ENCODE data around the gene IGDCC3.

Gene IGDCC3

DNA sequence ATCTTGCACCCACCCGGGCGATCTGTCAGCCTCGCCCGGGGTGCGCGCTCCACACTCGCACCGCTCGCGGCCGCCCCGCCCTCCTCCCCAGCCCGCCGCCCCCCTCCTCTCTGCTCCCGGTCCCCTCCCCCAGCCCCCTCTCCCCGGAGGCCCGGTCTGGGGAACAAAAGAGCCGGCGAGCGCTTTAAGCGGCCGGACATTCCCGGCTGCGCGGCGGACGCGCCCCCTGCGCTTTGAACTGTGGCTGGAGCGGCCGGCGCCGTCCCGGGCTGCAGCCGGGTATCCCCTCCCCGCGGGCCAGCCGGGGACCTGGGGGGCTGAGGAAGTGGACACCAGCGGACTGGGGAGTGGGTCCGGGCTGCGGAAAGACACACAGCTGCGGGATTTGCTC lies at the start of gene IGDCC3:
IGDCC3 (minus strand) TSS at position 27 of the 391 bp plus-strand sequence. CDS start 214 bp downstream, outside the sequence.
- Histone ChIP-seq H3K36me3 (ENCODE audit: insufficient read depth, insufficient read length, low read length) (peaks cover 37% of the 10 kb centered on the region), H3K4me1 (ENCODE audit: insufficient read depth, insufficient read length) (peaks cover 23% of the 10 kb centered on the region), H3K27me3 (ENCODE audit: insufficient read depth, insufficient read length) (no peaks in the 10 kb centered on the region), H3K9me3 (ENCODE audit: insufficient read depth, low read length) (no peaks in the 10 kb centered on the region), H3K4me3 (ENCODE audit: insufficient read length, low read depth) (peak within 1 kb of the TSS; percentile 80), H3K9ac (ENCODE audit: insufficient read length, low read depth) (peak within 1 kb of the TSS; percentile 99)
- TF ChIP-seq YY1 (IDR thresholded peaks at IDR 0.05; ENCODE audit: insufficient read depth, insufficient read length) (no peak), ZNF274 (IDR thresholded peaks at IDR 0.05; ENCODE audit: low read depth, low read length) (no peak), SUZ12 (IDR thresholded peaks at IDR 0.05; ENCODE audit: extremely low read depth, insufficient read depth, insufficient read length) (no peak)
- DNase-seq (ENCODE audit: low read depth, low spot score): peak; percentile 81

DNA sequence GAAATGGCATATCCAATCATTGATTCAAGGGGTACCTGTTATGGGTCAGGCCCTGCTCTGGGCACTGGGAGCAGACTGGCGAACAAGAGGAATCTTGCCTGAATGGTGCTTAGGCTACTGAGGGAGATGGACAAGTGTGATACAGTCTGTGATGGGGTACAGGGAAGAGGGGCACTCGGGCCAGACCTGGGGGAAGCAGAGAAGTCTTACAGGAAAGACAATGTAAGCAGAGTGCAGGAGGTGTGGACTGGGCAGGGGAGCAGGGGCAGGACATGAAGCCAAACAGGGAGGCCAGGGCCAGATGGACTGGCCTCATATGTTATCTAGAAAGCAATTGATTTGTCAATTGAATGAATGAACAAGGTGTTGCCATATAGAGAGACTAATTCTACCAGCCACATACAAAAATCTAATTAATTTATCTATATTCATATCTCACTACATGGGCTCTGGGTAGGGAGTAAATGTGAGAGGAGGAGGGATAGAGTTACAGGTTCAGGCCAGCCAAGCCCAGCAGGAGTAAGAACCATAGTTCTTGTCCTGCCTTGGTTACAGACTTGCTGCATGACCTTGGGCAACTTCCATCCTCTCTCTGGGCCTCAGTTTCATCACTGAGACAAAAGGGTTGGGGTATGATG lies 48.5 kb upstream of the IGDCC3 start:
- Histone ChIP-seq H3K36me3 (ENCODE audit: insufficient read depth, insufficient read length, low read length) (no peaks in the 10 kb centered on the region), H3K4me1 (ENCODE audit: insufficient read depth, insufficient read length) (peaks cover 4% of the 10 kb centered on the region), H3K4me3 (ENCODE audit: insufficient read length, low read depth) (no peak overlapping the region), H3K9ac (ENCODE audit: insufficient read length, low read depth) (no peak overlapping the region), H3K9me3 (ENCODE audit: insufficient read depth, low read length) (no peaks in the 10 kb centered on the region), H3K27me3 (ENCODE audit: insufficient read depth, insufficient read length) (peaks cover 6% of the 10 kb centered on the region)
- DNase-seq (ENCODE audit: low read depth, low spot score): no peak
- TF ChIP-seq YY1 (IDR thresholded peaks at IDR 0.05; ENCODE audit: insufficient read depth, insufficient read length): no peak
- no peak for TF ChIP-seq SUZ12 (IDR thresholded peaks at IDR 0.05; ENCODE audit: extremely low read depth, insufficient read depth, insufficient read length)
- TF ChIP-seq ZNF274 (IDR thresholded peaks at IDR 0.05; ENCODE audit: low read depth, low read length): no peak

GRCh38 chr15:65424683-65425082 lies 46.9 kb upstream of the IGDCC3 start:
- Histone ChIP-seq H3K27me3 (ENCODE audit: insufficient read depth, insufficient read length) (peaks cover 6% of the 10 kb centered on the region), H3K9ac (ENCODE audit: insufficient read length, low read depth) (no peak overlapping the region), H3K4me3 (ENCODE audit: insufficient read length, low read depth) (no peak overlapping the region), H3K4me1 (ENCODE audit: insufficient read depth, insufficient read length) (peaks cover 10% of the 10 kb centered on the region), H3K36me3 (ENCODE audit: insufficient read depth, insufficient read length, low read length) (no peaks in the 10 kb centered on the region), H3K9me3 (ENCODE audit: insufficient read depth, low read length) (no peaks in the 10 kb centered on the region)
- DNase-seq (ENCODE audit: low read depth, low spot score): no peak
- TF ChIP-seq YY1 (IDR thresholded peaks at IDR 0.05; ENCODE audit: insufficient read depth, insufficient read length) (no peak), ZNF274 (IDR thresholded peaks at IDR 0.05; ENCODE audit: low read depth, low read length) (no peak), SUZ12 (IDR thresholded peaks at IDR 0.05; ENCODE audit: extremely low read depth, insufficient read depth, insufficient read length) (no peak)

GRCh38 chr15:65423976-65424679 lies 46.3 kb upstream of the IGDCC3 start:
- no peak overlapping the region for H3K4me3 ChIP-seq (ENCODE audit: insufficient read length, low read depth)
- TF ChIP-seq ZNF274 (IDR thresholded peaks at IDR 0.05; ENCODE audit: low read depth, low read length) (no peak), YY1 (IDR thresholded peaks at IDR 0.05; ENCODE audit: insufficient read depth, insufficient read length) (no peak), SUZ12 (IDR thresholded peaks at IDR 0.05; ENCODE audit: extremely low read depth, insufficient read depth, insufficient read length) (no peak)

DNA sequence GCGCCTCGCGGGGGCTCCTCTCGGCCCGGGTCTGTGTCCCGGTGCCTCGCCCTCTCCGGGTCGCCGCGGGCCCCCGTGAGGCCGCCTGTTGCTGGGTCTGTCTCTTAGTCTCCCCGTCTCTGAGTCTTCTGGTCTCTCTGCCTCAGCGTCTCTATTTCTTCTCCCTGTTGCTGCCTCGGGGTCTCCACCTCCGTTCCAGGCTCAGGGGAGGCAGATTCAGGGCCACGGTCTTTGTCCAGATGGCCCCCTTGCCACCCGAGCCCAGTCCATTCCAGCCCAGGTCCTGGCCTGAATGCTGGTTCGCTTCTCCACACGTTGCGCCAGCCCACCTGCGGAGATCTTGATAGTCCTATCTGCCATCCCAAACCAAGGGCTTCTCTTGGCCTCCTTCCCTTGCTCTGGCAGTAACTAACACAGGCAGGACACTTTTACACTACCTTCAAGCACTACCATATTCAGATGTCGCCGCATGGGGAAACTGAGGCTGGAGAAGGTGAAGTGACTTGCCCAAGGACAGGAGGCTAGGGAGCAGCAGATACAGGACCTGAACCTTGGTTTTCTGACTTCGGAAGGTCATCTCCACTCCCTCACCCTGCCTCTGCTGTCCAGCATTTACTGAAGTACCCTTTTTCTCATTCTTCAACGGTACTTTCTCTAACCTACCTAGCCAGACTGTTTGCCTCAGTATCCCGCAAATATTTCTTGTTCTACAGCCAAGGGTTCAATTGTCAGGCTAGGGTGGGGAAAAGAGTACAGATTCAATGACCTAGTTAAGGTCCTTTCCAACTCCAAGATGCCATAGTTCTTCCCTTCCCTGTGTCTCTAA lies 45.6 kb upstream of the IGDCC3 start:
- no peak for DNase-seq (ENCODE audit: low read depth, low spot score)
- Histone ChIP-seq H3K27me3 (ENCODE audit: insufficient read depth, insufficient read length) (peaks cover 6% of the 10 kb centered on the region), H3K36me3 (ENCODE audit: insufficient read depth, insufficient read length, low read length) (no peaks in the 10 kb centered on the region), H3K9me3 (ENCODE audit: insufficient read depth, low read length) (no peaks in the 10 kb centered on the region), H3K4me1 (ENCODE audit: insufficient read depth, insufficient read length) (peaks cover 16% of the 10 kb centered on the region), H3K4me3 (ENCODE audit: insufficient read length, low read depth) (peak overlapping the region; percentile 62), H3K9ac (ENCODE audit: insufficient read length, low read depth) (peak overlapping the region; percentile 89)
- TF ChIP-seq ZNF274 (IDR thresholded peaks at IDR 0.05; ENCODE audit: low read depth, low read length) (no peak), SUZ12 (IDR thresholded peaks at IDR 0.05; ENCODE audit: extremely low read depth, insufficient read depth, insufficient read length) (no peak), YY1 (IDR thresholded peaks at IDR 0.05; ENCODE audit: insufficient read depth, insufficient read length) (no peak)

More at GRCh38 chr15:65423976-65424679, 46.3 kb upstream of the IGDCC3 start:
- peaks cover 6% of the 10 kb centered on the region for H3K27me3 ChIP-seq (ENCODE audit: insufficient read depth, insufficient read length)
- H3K9ac ChIP-seq (ENCODE audit: insufficient read length, low read depth): no peak overlapping the region
- DNase-seq (ENCODE audit: low read depth, low spot score): no peak
- no peaks in the 10 kb centered on the region for H3K36me3 ChIP-seq (ENCODE audit: insufficient read depth, insufficient read length, low read length)
- H3K4me1 ChIP-seq (ENCODE audit: insufficient read depth, insufficient read length): peaks cover 11% of the 10 kb centered on the region
- no peaks in the 10 kb centered on the region for H3K9me3 ChIP-seq (ENCODE audit: insufficient read depth, low read length)

- H3K4me3 ChIP-seq (ENCODE audit: insufficient read length, low read depth): peak overlapping the region; percentile 81
- peak overlapping the region; percentile 93 for H3K9ac ChIP-seq (ENCODE audit: insufficient read length, low read depth)
- peaks cover 6% of the 10 kb centered on the region for H3K27me3 ChIP-seq (ENCODE audit: insufficient read depth, insufficient read length)
- H3K36me3 ChIP-seq (ENCODE audit: insufficient read depth, insufficient read length, low read length): no peaks in the 10 kb centered on the region
- no peak for TF ChIP-seq YY1 (IDR thresholded peaks at IDR 0.05; ENCODE audit: insufficient read depth, insufficient read length)
- TF ChIP-seq ZNF274 (IDR thresholded peaks at IDR 0.05; ENCODE audit: low read depth, low read length): no peak
- TF ChIP-seq SUZ12 (IDR thresholded peaks at IDR 0.05; ENCODE audit: extremely low read depth, insufficient read depth, insufficient read length): no peak
- peaks cover 24% of the 10 kb centered on the region for H3K4me1 ChIP-seq (ENCODE audit: insufficient read depth, insufficient read length)
- DNase-seq (ENCODE audit: low read depth, low spot score): peak; percentile 98
- no peaks in the 10 kb centered on the region for H3K9me3 ChIP-seq (ENCODE audit: insufficient read depth, low read length)
These were observed 43.8 kb upstream of the IGDCC3 start for GRCh38 chr15:65421360-65422215.
